Endodermal cell (in vitro differentiated cells): ENCODE data around the gene CCHCR1. TPM values are rescaled to one million over a fixed set of nuclear protein-coding genes. Genes with fewer than 3 reads are reported as not detected.
"Not testable (repeated sequence)": the region's sequence is repeated elsewhere in the genome, so short reads cannot be mapped to it uniquely, and the experiment has no call there.

ENCODE experiments used
- DNase-seq: peaks from one replicate; pipeline ENCODE4 v3.0.0-alpha.2; 2017
- H3K27ac ChIP-seq: 2 replicates; pipeline ENCODE4 v1.5.1; 2013; ENCODE audit warnings: mild to moderate bottlenecking, low read depth, low read length, moderate library complexity
- H3K27me3 ChIP-seq: 2 replicates; pipeline ENCODE4 v1.6.1; 2013; ENCODE audit warnings: mild to moderate bottlenecking, low read length, moderate library complexity; ENCODE audit not compliant: insufficient read depth, control insufficient read depth, poor library complexity, severe bottlenecking
- H3K36me3 ChIP-seq: 2 replicates; pipeline ENCODE4 v1.7.0; 2013; ENCODE audit warnings: mild to moderate bottlenecking, low read length, moderate library complexity; ENCODE audit not compliant: control insufficient read depth, insufficient read depth
- H3K4me1 ChIP-seq: one replicate; pipeline ENCODE4 v1.7.0; 2013; ENCODE audit warnings: low read length; ENCODE audit not compliant: control insufficient read depth, insufficient read depth
- H3K4me3 ChIP-seq: 2 replicates; pipeline ENCODE4 v1.5.1; 2013; ENCODE audit warnings: mild to moderate bottlenecking, low read length, moderate library complexity
- H3K9ac ChIP-seq: 2 replicates; pipeline ENCODE4 v1.6.1; 2013; ENCODE audit warnings: mild to moderate bottlenecking, low read length, moderate library complexity; ENCODE audit not compliant: poor library complexity, severe bottlenecking; ENCODE audit errors: extremely low read depth
- H3K9me3 ChIP-seq: 2 replicates; pipeline ENCODE4 v1.6.1; 2013; ENCODE audit warnings: mild to moderate bottlenecking, low read length, moderate library complexity; ENCODE audit not compliant: control insufficient read depth
- H3K27ac Mint-ChIP-seq: 2 replicates; pipeline ENCODE4 v1.8.0; 2020; ENCODE audit warnings: mixed read lengths
- H3K27me3 Mint-ChIP-seq: 2 replicates; pipeline ENCODE4 v1.8.0; 2021; ENCODE audit warnings: mild to moderate bottlenecking, mixed read lengths; ENCODE audit not compliant: insufficient read depth
- H3K36me3 Mint-ChIP-seq: 2 replicates; pipeline ENCODE4 v1.8.0; 2020; ENCODE audit warnings: low read depth, mixed read lengths
- H3K4me1 Mint-ChIP-seq: 2 replicates; pipeline ENCODE4 v1.8.0; 2020; ENCODE audit warnings: mixed read lengths
- H3K4me3 Mint-ChIP-seq: 2 replicates; pipeline ENCODE4 v1.8.0; 2020; ENCODE audit warnings: mild to moderate bottlenecking, moderate library complexity, mixed read lengths
- H3K9me3 Mint-ChIP-seq: 2 replicates; pipeline ENCODE4 v1.8.0; 2020; ENCODE audit warnings: mild to moderate bottlenecking, mixed read lengths
- WGBS, 2 experiments: methylation state at CpG; one replicate each; pipeline versions ENCODE4 v1.1.5 to v1.1.7; 2013; ENCODE audit warnings: missing lambda C conversion rate in 2 of 2, mixed read lengths in 1 of 2; ENCODE audit not compliant: insufficient coverage in 1 of 2, insufficient read length in 1 of 2; 5-methylcytosine and 5-hydroxymethylcytosine counted together
- total RNA-seq, 2 donors: library from RNA; stranded (reverse); fragmentation: NEBNext Ultra II Directional in 1 of 2; extraction: Animal tissue kit (Norgen Biotek cat#: 25700) in 1 of 2; gene quantifications; 2 replicates in 1 of 2; 3 replicates in 1 of 2; pipeline ENCODE4 v1.2.1, GENCODE V29; 2021
- TF ChIP-seq, protein P1 (sequence below): fragments of 200-600 bp; sonication (generic); conservative IDR thresholded peaks from 2 replicates; pipeline ENCODE4 v1.5.0; 2021; ENCODE audit warnings: antibody characterized with exemption, mild to moderate bottlenecking

CCHCR1 gene
- total RNA-seq, 2 donors from 2014 or later: 56.5 to 73.6 TPM

GRCh38 chr6:31190488-31190887 is 32.9 kb upstream of the CCHCR1 start:
- H3K36me3 Mint-ChIP-seq: no peaks in the 10 kb centered on the region
- H3K36me3 ChIP-seq: no peaks in the 10 kb centered on the region
- peaks cover 5% of the 10 kb centered on the region for H3K9me3 Mint-ChIP-seq
- no peaks in the 10 kb centered on the region for H3K4me1 ChIP-seq
- WGBS, 2 experiments: 88% methylated on average over 4 of the region's 4 CpGs
- no peak overlapping the region for H3K9ac ChIP-seq
- no peak for DNase-seq
- H3K4me1 Mint-ChIP-seq: peaks cover 4% of the 10 kb centered on the region
- H3K4me3 ChIP-seq: no peak overlapping the region
- H3K9me3 ChIP-seq: no peaks in the 10 kb centered on the region
- TF ChIP-seq, protein P1, sequence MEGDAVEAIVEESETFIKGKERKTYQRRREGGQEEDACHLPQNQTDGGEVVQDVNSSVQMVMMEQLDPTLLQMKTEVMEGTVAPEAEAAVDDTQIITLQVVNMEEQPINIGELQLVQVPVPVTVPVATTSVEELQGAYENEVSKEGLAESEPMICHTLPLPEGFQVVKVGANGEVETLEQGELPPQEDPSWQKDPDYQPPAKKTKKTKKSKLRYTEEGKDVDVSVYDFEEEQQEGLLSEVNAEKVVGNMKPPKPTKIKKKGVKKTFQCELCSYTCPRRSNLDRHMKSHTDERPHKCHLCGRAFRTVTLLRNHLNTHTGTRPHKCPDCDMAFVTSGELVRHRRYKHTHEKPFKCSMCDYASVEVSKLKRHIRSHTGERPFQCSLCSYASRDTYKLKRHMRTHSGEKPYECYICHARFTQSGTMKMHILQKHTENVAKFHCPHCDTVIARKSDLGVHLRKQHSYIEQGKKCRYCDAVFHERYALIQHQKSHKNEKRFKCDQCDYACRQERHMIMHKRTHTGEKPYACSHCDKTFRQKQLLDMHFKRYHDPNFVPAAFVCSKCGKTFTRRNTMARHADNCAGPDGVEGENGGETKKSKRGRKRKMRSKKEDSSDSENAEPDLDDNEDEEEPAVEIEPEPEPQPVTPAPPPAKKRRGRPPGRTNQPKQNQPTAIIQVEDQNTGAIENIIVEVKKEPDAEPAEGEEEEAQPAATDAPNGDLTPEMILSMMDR: no peak
- H3K27me3 Mint-ChIP-seq: no peaks in the 10 kb centered on the region
- H3K4me3 Mint-ChIP-seq: no peak overlapping the region
- no peak overlapping the region for H3K27ac ChIP-seq
- H3K27ac Mint-ChIP-seq: no peak overlapping the region
- no peaks in the 10 kb centered on the region for H3K27me3 ChIP-seq

- peak; percentile 59 for DNase-seq
- not testable (repeated sequence) for H3K4me1 ChIP-seq, H3K9me3 ChIP-seq, H3K9ac ChIP-seq, H3K9me3 Mint-ChIP-seq, H3K36me3 ChIP-seq, H3K4me3 Mint-ChIP-seq, H3K4me1 Mint-ChIP-seq, H3K4me3 ChIP-seq, H3K27me3 ChIP-seq, H3K27ac Mint-ChIP-seq, H3K27me3 Mint-ChIP-seq, H3K36me3 Mint-ChIP-seq, H3K27ac ChIP-seq
- WGBS, 2 experiments: 59 to 77% methylated on average over 2 to 3 of the region's 3 CpGs
Measured at GRCh38 chr6:31189223-31189622, 31.6 kb upstream of the CCHCR1 start.

- Histone ChIP-seq H3K36me3 (no peaks in the 10 kb centered on the region), H3K9ac (no peak overlapping the region), H3K27me3 (no peaks in the 10 kb centered on the region), H3K4me1 (no peaks in the 10 kb centered on the region), H3K27ac (no peak overlapping the region), H3K9me3 (no peaks in the 10 kb centered on the region), H3K4me3 (no peak overlapping the region)
- Mint-ChIP-seq H3K27me3 (no peaks in the 10 kb centered on the region), H3K4me3 (no peak overlapping the region), H3K27ac (no peak overlapping the region), H3K9me3 (peaks cover 2% of the 10 kb centered on the region), H3K36me3 (no peaks in the 10 kb centered on the region), H3K4me1 (peaks cover 14% of the 10 kb centered on the region)
- no peak for DNase-seq
- TF ChIP-seq, protein P1: no peak
- 93 to 94% methylated on average over 2 to 5 of the region's 5 CpGs for WGBS, 2 experiments
Measured at GRCh38 chr6:31187780-31188194, 30.2 kb upstream of the CCHCR1 start.

GRCh38 chr6:31186052-31186734 is 28.6 kb upstream of the CCHCR1 start:
- Mint-ChIP-seq H3K4me3 (no peak overlapping the region), H3K4me1 (peaks cover 14% of the 10 kb centered on the region), H3K9me3 (no peaks in the 10 kb centered on the region), H3K27ac (no peak overlapping the region), H3K36me3 (no peaks in the 10 kb centered on the region), H3K27me3 (no peaks in the 10 kb centered on the region)
- H3K27ac ChIP-seq: no peak overlapping the region
- H3K4me3 ChIP-seq: no peak overlapping the region
- no peaks in the 10 kb centered on the region for H3K27me3 ChIP-seq
- 93% methylated on average over 10 to 24 of the region's 24 CpGs for WGBS, 2 experiments
- TF ChIP-seq, protein P1: no peak
- H3K9me3 ChIP-seq: no peaks in the 10 kb centered on the region
- no peak for DNase-seq
- no peaks in the 10 kb centered on the region for H3K4me1 ChIP-seq
- no peak overlapping the region for H3K9ac ChIP-seq
- no peaks in the 10 kb centered on the region for H3K36me3 ChIP-seq

- H3K27ac ChIP-seq: not testable (repeated sequence)
Measured at GRCh38 chr6:31185695-31186051, 28.1 kb upstream of the CCHCR1 start.

More at GRCh38 chr6:31185695-31186051, 28.1 kb upstream of the CCHCR1 start:
- not testable (repeated sequence) for H3K27me3 Mint-ChIP-seq, H3K9me3 Mint-ChIP-seq, H3K27me3 ChIP-seq, H3K4me3 ChIP-seq, H3K9me3 ChIP-seq, H3K4me1 ChIP-seq, H3K36me3 ChIP-seq, H3K36me3 Mint-ChIP-seq, H3K9ac ChIP-seq, H3K27ac Mint-ChIP-seq, DNase-seq, H3K4me3 Mint-ChIP-seq
- 94 to 100% methylated on average over 1 to 4 of the region's 4 CpGs for WGBS, 2 experiments
- peaks cover 14% of the 10 kb centered on the region for H3K4me1 Mint-ChIP-seq
